HPDE6-E6E7 (cell line): Measurements from ENCODE around the gene NFYC.
A peak's percentile ranks its signal among the peaks of the same experiment; 100 is the strongest.

Experiments used
- DNase-seq: peaks from one replicate; pipeline ENCODE4 v3.0.0; 2011; ENCODE audit warnings: missing footprints; ENCODE audit errors: extremely low spot score

Gene NFYC

GRCh38 chr1:40758578-40759343, 67.3 kb downstream of the NFYC start:
- no peak for DNase-seq

GRCh38 chr1:40760984-40761383, 69.5 kb downstream of the NFYC start:
- DNase-seq, result no peak

- no peak for DNase-seq
These were observed 70.8 kb downstream of the NFYC start for GRCh38 chr1:40762144-40762923.

- DNase-seq, result no peak
These were observed 72.4 kb downstream of the NFYC start for GRCh38 chr1:40763742-40764532.

- DNase-seq, result no peak
These were observed 73.5 kb downstream of the NFYC start for GRCh38 chr1:40764981-40765380.

GRCh38 chr1:40766017-40766416, 74.5 kb downstream of the NFYC start:
- DNase-seq, result no peak

GRCh38 chr1:40766560-40766959, 75.1 kb downstream of the NFYC start:
- no peak for DNase-seq

GRCh38 chr1:40768146-40768990, 76.9 kb downstream of the NFYC start:
- no peak for DNase-seq

GRCh38 chr1:40769815-40770214, 78.3 kb downstream of the NFYC start:
- DNase-seq, result no peak

- DNase-seq, result no peak
These were observed 79.0 kb downstream of the NFYC start for GRCh38 chr1:40770296-40771070.

- DNase-seq, result no peak
These were observed 80.8 kb downstream of the NFYC start for GRCh38 chr1:40772146-40772955.

GRCh38 chr1:40773748-40774265, 82.3 kb downstream of the NFYC start:
- no peak for DNase-seq

- DNase-seq, result peak; percentile 31
These were observed 82.9 kb downstream of the NFYC start for GRCh38 chr1:40774266-40774998.

- no peak for DNase-seq
These were observed 85.0 kb downstream of the NFYC start for GRCh38 chr1:40776236-40777072.

- no peak for DNase-seq
These were observed 85.9 kb downstream of the NFYC start for GRCh38 chr1:40777224-40777970.

- DNase-seq, result no peak
These were observed 89.4 kb downstream of the NFYC start for GRCh38 chr1:40780678-40781607.
